CD1c-positive myeloid dendritic cell (primary cell): Measurements from ENCODE around the gene RPS10.
"Not testable (repeated sequence)": the region's sequence is repeated elsewhere in the genome, so short reads cannot be mapped to it uniquely, and the experiment has no call there.

Experiments
- DNase-seq: peaks from one replicate; pipeline ENCODE4 v3.0.0-alpha.2; 2016; ENCODE audit errors: extremely low spot score

RPS10 gene

DNA sequence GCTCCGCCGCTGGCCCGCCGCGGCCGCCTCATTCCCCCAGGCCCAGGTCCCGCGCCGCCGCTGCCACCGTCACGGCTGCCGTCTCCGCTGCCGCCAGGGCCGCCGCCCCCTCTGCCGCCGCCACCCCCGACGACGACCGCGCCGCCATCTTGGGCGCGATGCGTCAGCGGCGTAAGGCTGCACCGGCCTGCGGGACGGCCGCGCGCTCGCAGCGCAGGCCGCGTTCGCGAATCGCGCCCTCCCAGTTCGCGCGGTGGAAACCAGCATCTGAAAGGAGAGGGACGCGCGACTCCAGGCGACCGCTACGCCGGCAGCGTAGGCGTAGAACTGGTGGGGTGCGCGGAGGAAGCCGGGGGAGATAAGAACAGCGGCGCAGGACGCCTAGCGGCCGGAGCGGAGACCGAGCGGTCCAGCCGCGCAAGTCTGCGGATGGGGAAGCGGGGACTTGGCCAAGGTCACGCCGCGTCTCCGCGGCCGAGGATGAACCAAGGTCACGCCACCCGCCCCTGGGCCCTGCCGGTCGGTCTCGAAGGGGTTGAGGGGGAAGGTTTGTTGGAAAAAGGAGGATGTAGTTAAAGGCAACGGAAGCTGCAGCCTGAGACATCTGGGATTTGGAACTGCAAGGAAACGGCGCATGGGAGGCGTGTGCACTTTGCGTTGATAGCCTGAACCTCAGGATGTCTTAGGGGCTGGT is 33.2 kb downstream of the RPS10 start, which contains the start of gene NUDT3:
Gene NUDT3, minus strand, starts transcription at position 173 of the 694 bp plus-strand sequence. CDS start 307 bp downstream, outside the sequence.
- peak; percentile 97 for DNase-seq

DNA sequence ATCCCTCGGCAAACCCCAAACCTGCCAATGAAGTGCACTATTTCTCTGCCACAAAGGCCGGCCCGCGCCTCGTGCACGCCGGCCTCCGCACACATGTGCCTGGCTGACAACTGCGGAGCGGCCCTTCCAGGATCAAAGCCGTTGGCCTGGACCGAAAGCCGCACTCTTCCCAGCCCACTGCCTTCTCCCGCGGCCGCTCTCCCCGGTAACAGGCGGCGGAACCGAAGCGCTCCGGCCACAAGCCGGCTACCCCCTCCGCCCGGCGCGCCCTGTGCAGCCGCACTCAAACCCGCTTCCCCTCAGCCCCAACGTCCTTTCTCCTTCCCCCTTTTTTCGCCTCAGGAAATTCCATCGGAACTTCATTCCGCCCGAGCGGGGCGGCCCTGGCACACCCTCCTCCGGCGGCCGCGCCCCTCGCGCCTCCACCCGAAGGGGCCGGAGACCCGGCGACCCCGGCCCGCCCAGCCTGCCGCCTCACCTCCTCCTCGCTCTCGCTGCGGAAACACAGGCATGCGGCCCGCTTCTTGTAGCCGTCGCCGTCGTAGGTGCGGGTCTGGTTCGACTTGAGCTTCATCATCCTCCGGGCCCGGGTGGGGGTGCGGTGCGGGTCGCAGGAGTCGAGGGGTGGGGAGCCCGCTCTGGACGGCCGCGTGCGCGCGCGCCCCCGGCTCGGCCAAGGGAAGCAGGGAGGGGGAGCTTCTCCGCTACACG is 33.9 kb downstream of the RPS10 start:
- DNase-seq: peak; percentile 57

DNA sequence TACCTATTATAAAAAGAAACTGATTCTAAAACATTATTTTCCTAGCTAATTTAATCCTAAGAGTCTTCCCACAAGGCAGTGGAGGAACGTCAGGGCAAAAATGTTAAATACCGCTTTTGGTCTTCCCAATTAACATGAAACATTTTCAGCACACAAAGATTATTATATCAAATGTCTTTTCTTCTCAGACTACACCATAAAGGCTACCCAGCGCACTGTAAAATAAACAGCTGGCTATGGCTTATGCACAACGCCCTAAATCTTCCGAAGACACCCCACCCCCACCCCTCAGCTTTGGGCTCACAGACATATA is 34.4 kb downstream of the RPS10 start:
- no peak for DNase-seq

DNA sequence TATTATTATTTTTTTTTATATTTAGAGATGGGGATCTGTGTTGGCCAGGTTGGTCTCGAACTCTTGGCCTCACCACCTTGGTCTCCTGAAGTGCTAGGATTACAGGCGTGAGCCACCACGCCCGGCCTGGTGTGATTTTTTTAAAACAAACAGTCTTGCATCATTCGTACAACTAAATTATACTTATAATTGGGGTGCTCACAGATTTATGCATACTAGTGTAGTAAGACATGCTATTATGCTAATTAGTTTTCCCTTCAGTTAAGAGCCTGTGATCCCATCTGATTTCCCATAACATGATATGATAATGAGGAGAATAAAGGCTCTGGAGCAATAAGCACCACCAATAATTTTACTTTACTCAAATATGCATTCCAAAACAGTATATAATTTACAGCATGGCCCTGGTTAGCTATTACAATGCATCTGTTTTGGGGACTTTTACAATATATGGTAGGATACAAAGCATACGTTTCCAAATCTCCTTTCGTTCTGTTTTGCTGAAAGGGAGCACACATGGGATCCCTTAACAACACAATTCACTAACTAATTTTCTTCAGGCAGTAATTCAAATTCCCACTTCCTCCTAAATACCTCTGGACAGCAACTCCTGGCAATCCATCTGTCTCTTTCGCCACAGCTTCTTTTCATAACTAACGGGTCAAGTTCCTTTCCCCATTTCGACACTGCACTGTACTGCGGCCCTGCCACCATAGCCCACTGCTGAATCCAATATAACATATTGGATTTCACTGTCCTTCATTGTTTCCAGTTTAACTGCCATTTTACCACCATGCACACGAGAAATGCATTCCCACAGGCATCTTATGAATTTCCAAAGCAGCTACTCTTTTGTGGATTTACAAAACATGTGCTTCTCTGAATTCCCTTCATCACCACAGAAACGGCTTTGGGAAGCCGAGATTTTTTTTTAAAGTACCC is 35.1 kb downstream of the RPS10 start:
- peak; percentile 80 for DNase-seq

DNA sequence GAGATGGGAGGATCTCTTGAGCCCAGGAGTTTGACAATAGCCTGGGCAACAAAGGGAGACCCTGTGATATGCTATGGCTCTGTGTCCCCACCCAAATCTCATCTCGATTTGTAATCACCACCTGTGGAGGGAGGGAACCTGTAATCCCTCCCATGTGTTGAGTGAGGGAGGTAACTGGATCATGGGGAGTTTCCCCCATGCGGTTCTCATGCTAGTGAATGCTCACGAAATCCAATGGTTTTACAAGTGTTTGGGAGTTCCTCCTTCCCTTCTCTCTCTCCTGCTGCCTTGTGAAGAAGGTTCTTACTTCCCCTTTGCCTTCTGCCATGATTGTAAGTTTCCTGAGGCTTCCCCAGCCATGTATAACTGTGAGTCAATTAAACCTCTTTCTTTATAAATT is 36.8 kb downstream of the RPS10 start:
- peak; percentile 57 for DNase-seq

DNA sequence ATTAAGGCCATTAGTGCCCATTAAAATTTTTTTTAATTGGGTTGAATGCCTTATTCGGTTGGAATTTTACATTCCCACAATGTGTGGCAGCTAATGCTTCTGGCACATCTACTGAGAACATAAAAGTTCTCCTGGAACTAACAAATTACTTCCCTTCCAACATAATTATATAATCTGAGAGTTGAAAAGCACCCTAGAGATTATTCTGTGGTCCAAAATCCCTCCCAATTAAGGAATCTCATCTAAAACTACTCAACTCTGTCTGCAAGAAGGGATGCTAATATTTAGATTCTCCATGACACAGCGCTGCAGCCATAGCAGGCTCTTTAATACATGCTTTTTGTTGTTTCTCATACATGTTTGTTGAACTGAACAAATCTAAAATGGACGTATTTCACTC is 37.4 kb downstream of the RPS10 start:
- no peak for DNase-seq

DNA sequence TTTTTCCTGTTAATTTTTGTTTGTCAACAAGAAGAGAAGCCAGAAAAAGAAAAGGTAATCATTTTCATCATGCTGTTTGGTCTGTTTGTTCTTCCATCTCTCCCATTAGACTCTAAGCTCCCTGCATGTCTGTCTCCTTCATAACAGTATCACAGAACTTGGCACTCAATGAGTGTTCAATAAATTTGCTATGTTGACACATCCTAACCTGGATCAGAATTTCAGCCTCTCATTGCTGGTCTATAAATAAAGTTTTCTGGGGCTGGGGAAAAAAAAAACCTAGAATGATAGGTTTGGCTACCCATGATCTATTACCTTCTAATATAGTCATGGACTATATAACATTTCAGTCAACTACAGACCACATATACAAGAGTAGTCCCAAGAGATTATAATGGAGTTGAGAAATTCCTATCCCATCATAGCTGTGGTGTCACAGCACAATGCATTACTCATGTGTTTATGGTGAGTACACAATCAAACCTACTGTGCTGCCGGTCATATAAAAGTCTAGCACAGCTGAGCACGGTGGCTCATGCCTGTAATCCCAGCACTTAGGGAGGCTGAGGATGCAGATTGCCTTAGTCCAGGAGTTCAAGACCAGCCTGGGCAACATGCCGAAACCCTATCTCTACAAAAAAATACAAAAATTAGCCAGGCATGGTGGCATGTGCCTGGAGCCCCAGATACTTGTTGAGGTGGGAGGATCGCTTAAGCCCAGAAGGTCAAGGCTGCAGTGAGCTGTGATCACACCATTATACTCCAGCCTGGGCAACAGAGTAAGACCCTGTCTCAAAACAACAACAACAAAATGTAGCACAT is 39.3 kb downstream of the RPS10 start:
- DNase-seq: no peak

DNA sequence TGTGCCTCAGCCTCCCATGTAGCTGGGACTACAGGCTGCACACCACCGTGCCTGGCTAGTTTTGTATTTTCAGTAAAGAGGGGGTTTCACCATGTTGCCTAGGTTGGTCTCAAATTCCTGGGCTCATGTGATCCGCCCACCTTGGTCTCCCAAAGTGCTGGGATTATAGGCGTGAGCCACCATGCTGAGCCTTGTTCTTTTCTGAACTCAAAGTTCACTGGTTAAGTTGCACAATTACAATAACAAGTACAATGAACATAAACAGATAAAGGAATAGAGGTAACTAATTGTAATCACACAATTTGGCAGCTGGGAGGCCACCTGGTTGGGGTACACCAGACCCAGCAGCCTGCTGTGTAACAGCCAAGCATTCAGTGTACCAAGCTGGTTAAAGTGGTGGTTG is 40.1 kb downstream of the RPS10 start:
- DNase-seq: no peak

DNA sequence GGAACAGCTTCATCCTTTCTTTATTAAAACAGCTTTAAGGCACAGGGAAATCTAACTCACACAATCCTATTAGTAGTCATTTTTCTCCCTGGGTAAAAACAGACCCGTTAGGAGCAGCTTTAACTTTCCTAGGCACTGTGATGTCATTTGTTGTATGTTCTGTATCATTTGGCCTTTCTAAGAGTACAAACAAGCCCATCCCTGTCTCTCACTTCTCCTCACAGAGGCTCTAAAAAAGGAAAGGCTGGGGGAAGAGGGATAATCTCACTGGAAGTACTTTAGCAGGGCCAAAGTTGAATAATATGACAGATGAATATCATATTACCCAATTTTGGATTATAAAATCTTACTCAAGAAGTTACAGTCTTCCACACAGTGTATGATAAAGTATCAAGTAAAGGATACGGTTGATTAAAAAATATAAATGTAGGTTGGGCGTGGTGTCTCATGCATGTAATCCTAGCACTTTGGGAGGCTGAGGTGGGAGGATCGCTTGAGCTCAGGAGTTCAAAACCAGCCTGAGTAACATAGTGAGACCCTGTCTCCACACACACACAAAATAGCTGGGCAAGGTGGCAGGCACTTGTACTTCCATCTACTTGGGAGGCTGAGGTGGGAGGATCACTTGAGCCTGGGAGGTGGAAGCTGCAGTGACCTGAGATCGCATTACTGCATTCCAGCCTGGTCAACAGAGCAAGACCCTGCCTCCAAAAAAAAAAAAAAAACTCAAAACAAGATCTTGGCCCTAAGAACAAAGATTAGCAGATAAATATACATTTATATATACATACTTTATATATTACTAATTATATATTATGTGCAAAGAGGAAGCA is 41.3 kb downstream of the RPS10 start:
- peak; percentile 37 for DNase-seq

DNA sequence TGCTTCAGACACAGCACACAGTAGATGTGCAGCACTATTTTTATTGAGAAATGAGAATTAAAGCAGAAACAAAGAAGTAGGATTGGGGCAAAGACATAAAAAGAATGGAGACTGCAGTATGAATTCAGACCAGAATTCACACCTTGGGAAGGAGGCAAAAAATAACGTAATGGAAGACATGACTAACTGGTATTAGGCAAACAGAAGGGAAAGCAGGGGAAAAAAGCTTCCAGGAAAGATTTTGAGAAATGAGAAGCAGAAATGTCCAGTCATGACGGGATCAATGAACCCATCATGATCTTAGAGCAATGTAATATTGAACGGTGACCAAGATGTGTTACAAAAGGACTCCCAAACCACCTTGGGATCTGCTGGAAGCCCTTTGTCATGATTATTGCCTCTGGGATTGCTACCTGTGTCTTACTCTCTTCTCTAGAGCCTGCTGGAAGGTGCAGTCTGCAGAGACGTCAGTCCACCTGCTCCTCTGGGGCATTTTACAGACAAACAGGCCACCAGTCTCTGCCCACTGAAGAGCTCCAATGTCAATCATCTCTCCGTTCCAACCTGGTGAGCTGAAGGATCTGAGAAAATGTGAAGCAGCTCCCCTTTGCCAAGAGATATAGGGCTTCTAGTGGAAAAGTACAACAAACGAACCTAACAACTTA is 42.1 kb downstream of the RPS10 start:
- peak; percentile 28 for DNase-seq

DNA sequence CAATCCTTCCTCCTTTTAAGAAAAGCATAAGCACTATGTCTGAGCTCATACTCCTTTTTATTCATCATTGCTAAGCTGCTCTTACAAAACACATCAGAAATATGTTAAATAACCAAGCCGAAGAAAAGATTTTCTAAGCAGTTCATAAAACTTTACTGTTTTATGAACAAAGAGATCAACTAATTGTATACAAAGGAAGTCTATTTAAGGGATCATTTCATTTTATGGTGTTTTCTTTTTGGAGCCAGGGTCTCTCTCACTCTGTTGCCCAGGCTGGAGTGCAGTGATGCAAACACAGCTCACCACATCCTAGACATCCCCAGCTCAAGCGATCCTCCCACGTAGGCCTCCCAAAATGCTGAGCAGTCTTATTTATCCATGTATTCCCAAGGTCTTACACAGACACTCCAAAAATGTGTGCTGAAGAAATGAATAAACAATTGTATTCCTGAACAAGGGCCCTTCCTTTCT is 42.7 kb downstream of the RPS10 start:
- DNase-seq: no peak

DNA sequence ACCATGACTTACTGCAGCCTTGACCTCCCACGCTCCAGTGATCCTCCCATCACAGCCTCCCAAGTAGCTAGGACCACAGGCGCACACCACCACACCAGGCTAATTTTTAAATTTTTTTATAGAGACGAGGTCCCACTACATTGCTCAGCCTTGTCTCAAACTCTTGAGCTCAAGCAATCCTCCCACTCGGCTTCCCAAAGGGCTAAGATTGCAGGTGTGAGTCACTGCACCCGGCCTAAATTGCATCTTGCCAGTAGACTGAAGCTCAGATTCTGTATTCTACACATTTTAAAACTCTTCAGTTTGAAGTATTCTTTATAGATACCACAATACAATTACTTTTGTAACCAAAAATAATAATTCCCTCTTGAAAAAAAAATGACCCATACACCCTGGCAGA is 44.8 kb downstream of the RPS10 start:
- no peak for DNase-seq

DNA sequence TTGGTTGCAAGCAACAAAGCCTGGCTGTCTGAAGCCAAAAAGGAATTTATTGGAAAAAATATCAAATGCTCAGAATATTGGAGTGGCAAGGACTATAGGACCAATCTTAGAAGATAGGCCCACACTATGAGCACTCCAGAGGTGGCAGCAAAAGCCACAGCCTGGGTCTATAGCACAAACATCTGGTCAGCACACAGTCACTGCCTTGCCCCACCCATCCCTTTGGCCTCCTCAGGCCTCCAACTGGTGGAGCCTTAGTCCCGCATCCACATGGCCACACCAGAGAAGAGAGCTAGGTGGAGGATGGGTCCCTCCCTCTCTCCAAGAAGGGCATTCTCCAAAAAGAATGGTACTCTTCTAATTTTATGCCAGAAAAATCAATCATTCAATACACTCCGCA is 47.4 kb downstream of the RPS10 start:
- DNase-seq: no peak

DNA sequence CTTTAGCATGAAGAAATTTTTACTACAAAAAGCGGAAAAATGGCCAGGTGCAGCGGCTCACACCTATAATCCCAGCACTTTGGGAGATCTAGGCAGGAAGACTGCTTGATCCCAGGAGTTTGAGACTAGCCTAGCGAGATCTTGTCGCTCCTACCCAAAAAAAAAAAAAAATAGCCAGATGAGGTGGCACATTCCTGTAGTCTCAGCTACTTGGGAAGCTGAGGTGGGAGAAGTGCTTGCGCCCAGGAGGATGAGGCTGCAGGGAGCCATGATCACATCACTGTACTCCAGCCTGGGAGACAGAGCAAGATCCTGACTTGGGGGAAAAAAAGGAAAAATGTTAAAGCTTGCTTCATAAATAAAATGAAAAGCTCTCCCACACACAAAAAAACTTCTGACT is 47.9 kb downstream of the RPS10 start:
- no peak for DNase-seq

DNA sequence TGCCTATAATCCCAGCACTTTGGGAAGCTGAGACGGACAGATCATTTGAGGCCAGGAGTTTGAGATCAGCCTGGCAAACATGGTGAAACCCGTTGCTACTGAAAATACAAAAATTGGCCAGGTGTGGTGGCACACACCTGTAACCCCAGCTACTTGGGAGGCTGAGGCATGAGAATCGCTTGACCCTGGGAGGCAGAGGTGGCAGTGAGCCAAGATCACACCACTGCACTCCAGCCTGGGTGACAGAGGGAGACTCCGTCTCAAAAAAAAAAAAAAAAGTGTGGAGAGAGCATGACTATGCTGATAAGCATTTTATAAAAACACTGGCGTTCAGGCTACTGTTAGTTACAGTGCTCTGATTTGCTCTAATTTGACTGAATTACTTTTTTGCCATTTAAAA is 48.3 kb downstream of the RPS10 start:
- not testable (repeated sequence) for DNase-seq

DNA sequence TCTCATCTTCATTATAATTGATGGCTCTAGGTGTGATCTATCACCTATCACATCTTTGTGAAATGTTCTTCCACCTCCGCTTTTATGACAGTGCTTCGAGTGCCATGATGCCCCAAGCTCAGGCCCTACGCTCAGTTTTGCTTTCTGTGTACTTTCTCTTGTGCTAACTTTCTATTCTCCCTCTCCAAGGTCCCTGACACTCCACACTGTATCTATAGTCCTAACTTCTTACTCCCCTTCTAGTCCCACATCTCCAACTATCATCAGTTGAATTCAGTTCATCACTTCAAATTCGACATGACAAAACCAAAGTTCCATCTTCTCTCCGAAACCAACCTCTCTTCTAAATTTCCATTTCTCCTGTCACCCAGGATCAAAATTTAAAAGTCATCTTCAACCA is 50.0 kb downstream of the RPS10 start:
- DNase-seq: no peak

DNA sequence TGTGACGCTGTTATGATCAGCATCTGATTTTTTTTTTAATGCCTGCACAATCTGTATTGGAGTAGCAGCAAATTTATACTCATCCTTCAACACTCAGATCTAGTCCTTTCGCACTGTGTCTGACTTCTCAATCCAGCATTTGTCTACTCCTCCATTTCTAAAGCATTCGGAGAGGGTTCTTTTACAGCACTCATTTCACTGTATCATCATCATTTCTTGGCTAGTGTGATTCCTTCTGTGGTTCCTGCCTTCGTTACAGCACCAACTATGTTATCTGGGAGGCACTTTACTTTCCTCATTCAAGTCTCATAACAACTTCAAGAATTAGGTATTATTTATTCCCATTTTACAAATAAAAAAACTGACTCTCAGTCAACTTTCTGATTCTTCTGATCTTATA is 51.4 kb downstream of the RPS10 start:
- DNase-seq: no peak

DNA sequence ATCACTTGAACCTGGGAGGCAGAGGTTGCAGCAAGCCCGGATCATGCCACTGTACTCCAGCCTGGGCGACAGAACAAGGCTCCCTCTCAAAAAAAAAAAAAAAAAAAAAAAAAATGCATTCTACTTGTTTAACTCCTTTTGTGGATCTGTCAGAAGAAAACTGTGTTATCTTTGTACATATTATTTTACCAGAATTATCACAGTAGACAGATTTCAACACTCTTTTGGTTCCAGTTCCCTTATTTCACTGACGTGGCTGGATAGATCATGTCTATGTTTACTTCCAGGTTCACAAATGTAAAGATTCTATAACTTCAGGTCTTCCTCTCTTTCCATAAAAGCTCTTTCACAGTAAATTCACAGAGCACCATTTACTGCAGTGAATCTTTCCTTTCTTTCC is 51.8 kb downstream of the RPS10 start:
- DNase-seq: peak; percentile 89

DNA sequence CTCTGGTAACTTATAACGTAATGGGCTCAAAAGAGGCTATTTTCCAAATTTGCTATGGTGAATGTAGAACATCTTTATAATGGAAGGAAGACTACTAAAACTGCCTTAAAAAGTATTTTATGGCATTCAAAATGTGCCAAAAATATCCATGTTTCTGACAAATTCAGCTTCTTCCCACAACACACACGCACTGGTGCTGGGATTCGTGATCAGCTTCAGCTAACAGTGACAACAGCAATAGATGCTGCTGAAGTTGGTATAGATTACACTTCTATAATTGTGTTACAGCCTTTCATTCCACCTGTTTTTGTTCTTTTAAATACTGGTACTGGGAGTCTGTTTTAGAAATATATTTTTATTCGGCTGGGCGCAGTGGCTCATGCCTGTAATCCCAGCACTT is 52.4 kb downstream of the RPS10 start:
- no peak for DNase-seq

DNA sequence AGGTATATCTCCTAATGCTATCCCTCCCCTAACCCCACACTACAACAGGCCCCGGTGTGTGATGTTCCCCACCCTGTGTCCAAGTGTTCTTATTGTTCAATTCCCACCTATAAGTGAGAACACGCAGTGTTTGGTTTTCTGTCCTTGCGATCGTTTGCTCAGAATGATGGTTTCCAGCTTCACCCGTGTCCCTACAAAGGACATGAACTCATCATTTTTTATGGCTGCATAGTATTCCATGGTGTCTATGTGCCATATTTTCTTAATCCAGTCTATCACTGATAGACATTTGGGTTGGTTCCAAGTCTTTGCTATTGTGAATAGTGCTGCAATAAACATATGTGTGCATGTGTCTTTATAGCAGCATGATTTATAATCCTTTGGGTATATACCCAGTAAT is 54.0 kb downstream of the RPS10 start:
- DNase-seq: not testable (repeated sequence)
